Memory B cell (primary cell): ENCODE measurements around the gene CWF19L1.

Experiments used
- ATAC-seq: fragments of 150-1000 bp; cut with Tn5 transposase; 2 replicates; pipeline ENCODE4 v1.10.0; 2021; ENCODE audit warnings: low read depth, mild to moderate bottlenecking, moderate library complexity
- DNase-seq, 2 donors: peaks; one replicate each; pipeline ENCODE4 v3.0.0; 2022; ENCODE audit warnings: low spot score in 2 of 2
- H3K27ac Mint-ChIP-seq: one replicate; pipeline ENCODE4 v1.8.0; 2022; ENCODE audit warnings: mild to moderate bottlenecking, moderate library complexity, mixed read lengths
- H3K27me3 Mint-ChIP-seq: one replicate; pipeline ENCODE4 v1.8.0; 2022; ENCODE audit warnings: mixed read lengths
- H3K36me3 Mint-ChIP-seq: one replicate; pipeline ENCODE4 v1.8.0; 2022; ENCODE audit warnings: mild to moderate bottlenecking, mixed read lengths
- H3K4me1 Mint-ChIP-seq: one replicate; pipeline ENCODE4 v1.8.0; 2022; ENCODE audit warnings: mixed read lengths
- H3K4me3 Mint-ChIP-seq: one replicate; pipeline ENCODE4 v1.8.0; 2022; ENCODE audit warnings: mild to moderate bottlenecking, moderate library complexity, mixed read lengths
- H3K9me3 Mint-ChIP-seq: one replicate; pipeline ENCODE4 v1.8.0; 2022; ENCODE audit warnings: mixed read lengths

CWF19L1 gene

DNA sequence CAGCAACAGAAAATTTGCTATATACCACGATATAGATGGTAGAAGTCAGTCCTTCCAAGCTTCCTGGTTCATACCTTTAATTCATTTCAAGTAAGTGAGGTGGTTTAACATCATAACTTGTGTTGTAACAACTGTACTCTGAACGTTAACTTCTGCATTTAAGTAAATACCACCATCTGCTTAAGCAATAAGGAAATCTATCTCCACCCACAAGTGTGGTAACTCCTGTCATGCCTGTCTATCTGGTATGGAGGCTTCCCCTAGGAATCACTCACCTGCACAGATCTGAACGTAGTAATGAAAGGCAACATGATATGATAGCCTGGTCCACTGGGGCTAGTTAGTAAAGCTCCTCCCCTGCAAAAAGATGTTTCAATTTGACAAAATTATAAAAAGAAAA is 84.0 kb downstream of the CWF19L1 start:
- Mint-ChIP-seq H3K9me3 (no peaks in the 10 kb centered on the region), H3K27ac (peak overlapping the region; percentile 78), H3K4me1 (peaks cover 32% of the 10 kb centered on the region), H3K4me3 (no peak overlapping the region), H3K36me3 (peaks cover 14% of the 10 kb centered on the region), H3K27me3 (no peaks in the 10 kb centered on the region)
- no peak for DNase-seq
- ATAC-seq = no peak

DNA sequence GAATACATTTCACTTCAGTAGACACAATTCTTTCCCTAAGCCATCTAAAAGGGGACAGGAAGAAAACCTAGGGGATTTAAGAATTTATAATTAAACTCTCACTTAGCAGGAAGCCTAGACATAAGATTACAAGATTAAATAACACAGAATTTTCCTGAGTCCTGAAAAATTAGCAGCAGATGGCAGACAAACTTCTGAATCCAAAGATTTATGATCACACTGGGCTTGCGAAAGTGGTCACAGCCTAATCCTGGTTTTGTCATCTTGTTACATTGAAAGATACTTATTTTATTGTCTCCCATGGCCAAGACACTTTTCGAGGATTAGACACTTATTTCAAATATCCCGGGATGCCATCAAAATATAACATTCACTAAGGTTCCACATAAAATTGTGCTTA is 84.5 kb downstream of the CWF19L1 start:
- Mint-ChIP-seq H3K9me3 (no peaks in the 10 kb centered on the region), H3K4me1 (peaks cover 32% of the 10 kb centered on the region), H3K27ac (peak overlapping the region; percentile 78), H3K4me3 (no peak overlapping the region), H3K27me3 (no peaks in the 10 kb centered on the region), H3K36me3 (peaks cover 17% of the 10 kb centered on the region)
- ATAC-seq = no peak
- DNase-seq = no peak
